Esophagus squamous epithelium (tissue), 4 donors: Measurements from ENCODE around the gene CREB3L2.

Experiments
- POLR2A ChIP-seq, 4 donors: fragments of 450-650 bp; IDR thresholded peaks; one replicate each; pipeline ENCODE4 v1.6.1; 2017; ENCODE audit warnings: antibody characterized with exemption in 4 of 4, mild to moderate bottlenecking in 4 of 4, moderate library complexity in 3 of 4
- TF ChIP-seq, protein P1 (sequence below), 6 experiments: fragments of 450-650 bp in 4 of 6; fragments of 200-600 bp in 2 of 6; sonication (generic) in 2 of 6; IDR thresholded peaks; one replicate each; pipeline ENCODE4 v1.5.1; 2016 to 2019; ENCODE audit warnings: antibody characterized with exemption in 6 of 6, mild to moderate bottlenecking in 4 of 6, moderate library complexity in 4 of 6

DNA sequence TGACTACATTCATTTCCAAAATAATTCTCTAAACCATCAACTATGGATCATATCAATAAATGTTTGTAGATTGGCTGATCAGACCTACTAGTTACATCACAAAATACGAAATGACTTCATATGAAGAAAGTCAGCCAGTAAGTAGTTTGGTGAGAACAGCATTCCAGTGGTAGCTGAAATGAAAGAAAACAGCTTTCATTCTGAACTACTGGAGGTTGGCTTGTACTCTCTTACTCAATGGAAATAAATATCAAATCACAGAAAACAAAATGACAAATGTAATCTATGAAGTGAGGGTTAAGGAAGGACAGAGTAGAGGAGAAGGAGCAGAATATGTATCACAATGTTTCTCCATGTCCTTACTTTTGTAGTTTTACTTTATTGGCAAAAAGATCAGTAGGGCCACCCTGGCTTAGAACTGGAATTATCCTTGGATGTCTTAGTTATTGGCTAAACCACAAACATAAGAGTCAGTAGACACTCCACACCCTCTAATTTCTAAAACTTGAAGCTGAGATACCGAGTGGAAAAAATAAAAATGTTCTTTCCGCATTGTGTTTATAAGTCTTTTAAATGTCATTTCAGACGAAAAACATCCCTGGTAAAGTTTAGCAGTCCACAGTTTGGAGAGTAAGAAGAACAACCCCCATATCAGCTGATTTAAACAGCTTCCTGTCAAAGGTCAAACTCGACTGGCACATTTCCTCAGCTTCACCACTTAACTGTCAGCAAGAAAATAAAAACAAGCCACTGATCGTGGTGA is 81.1 kb downstream of the CREB3L2 start:
- TF ChIP-seq, protein P1, sequence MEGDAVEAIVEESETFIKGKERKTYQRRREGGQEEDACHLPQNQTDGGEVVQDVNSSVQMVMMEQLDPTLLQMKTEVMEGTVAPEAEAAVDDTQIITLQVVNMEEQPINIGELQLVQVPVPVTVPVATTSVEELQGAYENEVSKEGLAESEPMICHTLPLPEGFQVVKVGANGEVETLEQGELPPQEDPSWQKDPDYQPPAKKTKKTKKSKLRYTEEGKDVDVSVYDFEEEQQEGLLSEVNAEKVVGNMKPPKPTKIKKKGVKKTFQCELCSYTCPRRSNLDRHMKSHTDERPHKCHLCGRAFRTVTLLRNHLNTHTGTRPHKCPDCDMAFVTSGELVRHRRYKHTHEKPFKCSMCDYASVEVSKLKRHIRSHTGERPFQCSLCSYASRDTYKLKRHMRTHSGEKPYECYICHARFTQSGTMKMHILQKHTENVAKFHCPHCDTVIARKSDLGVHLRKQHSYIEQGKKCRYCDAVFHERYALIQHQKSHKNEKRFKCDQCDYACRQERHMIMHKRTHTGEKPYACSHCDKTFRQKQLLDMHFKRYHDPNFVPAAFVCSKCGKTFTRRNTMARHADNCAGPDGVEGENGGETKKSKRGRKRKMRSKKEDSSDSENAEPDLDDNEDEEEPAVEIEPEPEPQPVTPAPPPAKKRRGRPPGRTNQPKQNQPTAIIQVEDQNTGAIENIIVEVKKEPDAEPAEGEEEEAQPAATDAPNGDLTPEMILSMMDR (IDR thresholded peaks at IDR 0.05): no peak
- no peak for TF ChIP-seq POLR2A (IDR thresholded peaks at IDR 0.05)
